Measurements from ENCODE around the gene LSM4.

LSM4 gene

DNA sequence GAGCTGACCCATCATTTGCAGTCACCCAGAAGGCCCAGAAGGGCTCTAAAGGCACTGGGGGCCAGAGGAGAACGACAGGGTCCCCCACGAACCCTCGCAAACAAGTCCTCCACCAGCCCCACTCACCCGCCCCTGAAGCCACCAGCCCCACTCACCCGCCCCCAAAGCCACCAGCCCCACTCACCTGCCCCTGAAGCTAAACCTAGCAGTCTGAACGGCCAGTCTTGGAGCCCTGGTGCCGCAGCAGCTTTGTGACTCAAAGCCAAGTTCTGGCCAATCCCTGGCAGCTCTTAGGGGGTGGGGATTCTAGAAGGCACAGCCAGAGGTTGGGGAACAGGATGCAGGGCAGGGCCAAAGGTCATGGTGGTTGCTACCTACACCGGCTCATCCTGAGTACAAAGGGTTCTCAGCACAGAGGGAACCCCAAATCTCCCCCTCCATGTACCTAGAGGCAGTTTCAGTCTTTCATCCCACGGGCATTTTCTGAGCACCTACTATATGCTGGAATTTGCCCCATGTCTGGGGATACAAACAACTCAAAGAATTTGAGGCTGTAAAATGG is 48.6 kb downstream of the LSM4 start, which contains the start of gene IQCN:
Gene IQCN (minus strand): TSS at position 234 of the 562 bp plus-strand sequence. CDS start 4,974 bp downstream, outside the sequence.
- DNase-seq, result no peak

DNA sequence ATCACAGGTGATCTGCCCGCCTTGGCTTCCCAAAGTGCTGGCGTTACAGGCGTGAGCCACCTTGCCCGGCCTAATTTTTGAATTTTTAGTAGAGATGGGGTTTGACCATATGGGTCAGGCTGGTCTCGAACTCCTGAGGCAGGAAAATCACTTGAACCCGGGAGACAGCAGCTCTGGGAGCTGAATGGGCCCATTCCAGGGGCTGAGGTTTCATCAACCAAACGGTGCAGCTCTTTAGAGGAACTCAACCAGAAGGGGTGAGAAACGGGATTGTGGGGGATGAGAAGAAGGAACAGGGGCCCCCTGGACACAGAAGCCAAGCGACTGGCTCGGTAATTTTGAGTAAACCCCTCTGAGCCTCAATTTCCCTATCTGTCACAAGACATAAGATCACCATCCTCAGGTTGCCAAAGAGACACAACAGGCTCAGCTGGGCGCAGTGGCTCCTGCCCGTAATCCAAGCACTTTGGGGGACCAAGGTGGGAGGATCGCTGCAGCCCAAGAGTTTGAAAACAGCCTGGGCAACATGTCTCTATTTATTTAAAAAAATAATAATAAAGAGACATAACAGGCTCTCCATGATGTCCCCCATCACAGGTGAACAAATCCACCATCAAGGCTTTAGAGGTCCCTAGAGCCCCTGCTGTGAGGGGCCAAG is 49.2 kb downstream of the LSM4 start:
- DNase-seq, result no peak

DNA sequence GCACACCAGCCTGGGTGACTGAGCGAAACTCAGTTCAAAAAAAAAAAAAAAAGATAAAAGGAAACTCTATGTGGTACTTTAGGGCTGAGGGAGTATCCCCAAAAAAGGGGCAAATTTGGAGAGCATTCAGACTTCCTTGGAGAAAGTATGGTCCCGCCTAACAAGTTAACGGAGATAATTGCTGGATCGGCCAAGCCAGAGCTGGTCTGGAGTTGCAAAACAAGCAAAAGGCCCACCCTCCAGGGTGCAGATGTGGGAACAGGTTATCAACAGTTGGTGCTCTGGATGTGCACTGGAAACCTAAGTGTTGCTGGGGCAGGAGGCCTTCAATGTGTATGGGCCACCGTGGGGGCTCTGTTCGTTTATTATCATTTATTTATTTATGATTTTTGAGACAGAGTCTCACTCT is 51.4 kb downstream of the LSM4 start:
- DNase-seq, result no peak

DNA sequence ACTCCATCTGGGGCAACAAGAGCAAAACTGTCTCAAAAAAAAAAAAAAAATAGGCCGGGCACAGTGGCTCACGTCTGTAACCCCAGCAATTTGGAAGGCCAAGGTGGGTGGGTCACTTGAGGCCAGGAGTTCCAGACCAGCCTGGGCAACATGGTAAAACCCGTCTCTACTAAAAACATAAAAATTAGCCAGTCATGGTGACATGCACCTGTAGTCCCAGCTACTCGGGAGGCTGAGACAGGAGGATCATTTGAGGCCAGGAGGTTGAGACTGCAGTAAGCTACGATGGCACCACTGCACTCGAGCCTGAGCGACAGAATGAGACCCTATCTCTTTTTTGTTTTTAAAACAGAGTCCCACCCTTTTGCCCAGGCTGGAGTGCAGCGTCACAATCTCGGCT is 52.5 kb downstream of the LSM4 start:
- no peak for DNase-seq

DNA sequence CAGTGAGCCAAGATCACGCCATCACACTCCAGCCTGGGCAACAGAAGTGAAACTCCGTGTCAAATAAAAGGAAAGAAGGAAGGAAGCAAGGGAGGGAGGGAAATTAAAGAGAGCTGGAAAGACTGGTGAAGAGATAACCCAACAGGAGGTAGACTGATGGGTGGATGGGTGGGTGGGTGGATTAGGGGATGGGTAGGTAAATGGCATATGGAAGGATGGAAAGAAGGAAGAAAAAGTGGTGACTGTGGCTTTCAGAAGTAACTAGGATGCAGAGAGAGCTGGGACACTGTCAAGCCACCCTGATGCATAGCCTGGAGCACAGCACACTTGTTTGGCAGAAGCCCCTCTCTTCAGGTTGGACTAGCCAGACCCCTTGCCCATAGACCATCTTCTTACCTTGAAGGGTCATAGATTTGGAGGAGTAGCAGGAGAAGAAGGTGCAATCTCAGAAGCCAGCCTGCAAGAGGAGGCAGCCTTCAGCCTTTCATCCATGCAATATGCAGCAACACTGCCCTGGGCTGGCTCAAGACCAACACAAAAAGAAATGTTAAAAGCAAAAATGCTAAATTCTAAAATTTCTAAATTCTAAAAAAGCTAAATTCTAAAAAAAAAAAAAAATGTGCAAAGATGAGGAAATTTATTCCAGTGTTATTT is 53.7 kb downstream of the LSM4 start:
- DNase-seq, result no peak

DNA sequence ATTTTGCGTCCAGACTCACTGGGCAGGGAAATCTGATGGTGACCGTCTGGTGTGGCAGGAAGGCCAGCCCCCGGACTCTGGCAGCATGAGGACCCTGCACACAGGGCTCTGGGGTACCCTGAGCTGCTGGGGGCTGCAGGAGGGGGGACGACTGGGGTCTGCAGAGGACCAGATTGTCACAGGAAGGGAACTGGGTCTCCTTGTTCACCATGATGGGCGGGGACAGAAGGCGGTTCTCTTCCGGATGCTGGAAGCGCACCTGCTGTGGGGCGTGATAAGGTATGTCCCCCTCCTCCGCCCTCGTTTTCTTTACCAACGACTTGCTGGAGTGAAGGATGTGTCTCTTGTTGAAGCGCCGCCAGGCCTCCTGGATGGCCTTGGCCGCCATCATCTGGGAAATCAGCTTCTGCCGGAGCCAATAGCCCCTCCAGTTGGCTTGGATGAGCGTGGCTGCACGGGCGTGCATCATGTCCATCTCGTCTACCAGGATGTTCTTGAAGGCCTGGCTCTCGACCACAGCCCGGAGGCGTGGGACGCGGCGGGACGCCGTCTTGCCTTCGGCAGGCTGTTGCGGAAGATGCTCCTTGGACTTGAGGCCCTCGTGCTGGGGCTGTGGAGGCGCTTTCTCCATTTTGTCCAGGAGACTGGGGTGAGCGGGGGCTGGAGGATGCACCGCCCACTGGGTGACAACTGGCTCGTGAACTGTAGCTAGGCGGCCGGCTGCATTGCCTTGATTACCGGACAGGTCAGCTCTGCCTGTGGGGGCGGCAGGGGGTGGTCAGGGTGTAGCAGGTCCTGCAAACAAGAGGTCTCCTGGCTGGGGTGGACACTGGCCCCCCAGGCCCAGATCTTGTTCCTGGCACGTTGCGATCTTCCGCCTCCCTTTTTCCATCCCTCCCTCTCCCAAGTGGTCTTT is 55.8 kb downstream of the LSM4 start:
- no peak for DNase-seq

DNA sequence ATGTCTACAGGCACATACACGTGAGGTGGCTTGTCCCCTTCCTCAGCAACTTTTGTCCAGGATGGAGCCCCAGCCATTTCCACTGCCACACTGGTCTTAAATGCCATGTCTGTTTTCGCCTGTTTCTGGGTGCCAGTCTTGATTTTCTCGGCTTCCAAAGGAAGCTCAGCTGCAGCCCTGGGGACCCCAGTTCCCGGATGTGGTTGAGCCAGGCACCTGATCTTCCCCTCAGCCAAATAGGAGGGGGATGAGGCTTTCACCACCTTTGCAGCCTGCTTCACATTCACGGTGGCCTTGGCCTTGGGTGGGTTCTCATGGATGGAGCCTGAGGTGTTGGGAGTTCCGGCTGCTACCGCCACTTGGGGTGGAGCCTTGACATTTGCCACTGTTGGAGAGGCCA is 57.3 kb downstream of the LSM4 start:
- no peak for DNase-seq

DNA sequence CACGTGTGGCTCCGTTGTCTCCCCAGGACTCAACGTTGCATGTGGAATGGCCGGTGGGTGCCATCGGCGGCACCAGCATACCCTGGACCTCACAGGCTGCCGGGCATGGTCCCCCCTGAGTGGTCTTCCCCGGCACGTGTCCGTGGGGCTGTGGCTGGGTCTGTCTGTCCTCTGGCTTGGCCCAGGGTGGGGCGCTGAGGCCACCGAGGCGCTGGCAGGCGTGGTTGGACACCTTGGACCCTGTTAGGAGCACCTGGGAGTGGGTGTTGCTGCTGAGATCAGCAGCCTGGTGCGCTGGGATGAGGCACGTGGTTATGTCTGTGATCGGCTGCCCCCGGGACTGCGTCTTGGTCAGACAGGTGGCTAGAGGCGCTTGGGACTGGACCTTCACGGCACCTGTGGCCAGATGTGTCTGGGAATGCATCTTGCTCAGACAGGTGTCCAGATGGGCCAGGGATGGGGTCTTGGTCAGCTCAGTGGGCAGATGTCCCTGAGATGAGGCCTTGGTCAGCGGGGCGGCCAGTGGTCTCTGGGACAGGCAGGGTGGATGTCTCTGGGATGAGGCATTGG is 57.8 kb downstream of the LSM4 start:
- DNase-seq, result no peak

DNA sequence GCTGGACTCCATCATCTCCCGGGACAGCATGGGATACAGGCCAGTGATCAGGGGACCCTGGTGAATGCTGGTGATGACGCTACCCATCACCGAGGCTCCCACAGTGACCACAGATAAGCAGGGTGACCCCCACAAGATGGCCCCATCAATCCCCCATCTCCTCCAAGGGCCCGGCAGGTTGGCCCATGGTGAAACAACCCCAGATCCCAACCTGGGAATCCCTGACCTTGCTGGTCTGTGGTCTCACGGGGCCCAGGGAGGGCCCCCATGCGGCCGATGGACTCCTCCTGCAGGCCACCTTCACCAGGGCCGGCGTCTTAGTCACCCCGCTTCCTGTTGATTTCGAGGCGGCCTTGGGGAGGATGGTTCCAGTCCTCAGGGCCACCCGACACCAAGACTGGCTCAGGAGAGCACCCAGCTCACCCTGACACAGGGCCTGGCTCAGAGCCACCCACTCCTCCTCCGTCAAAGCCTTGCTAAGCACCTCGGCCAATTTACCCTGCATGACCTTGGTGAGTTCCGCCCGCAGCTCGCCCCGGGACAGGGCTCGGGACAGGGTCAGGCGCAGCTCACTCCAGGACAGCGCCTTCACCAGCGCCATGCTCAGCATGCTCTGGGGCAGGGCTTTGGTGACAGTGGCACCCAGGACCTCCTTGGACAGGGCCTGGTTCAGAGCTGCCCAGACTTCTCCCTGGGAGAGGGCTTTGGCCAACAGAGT is 58.6 kb downstream of the LSM4 start:
- DNase-seq, result no peak

DNA sequence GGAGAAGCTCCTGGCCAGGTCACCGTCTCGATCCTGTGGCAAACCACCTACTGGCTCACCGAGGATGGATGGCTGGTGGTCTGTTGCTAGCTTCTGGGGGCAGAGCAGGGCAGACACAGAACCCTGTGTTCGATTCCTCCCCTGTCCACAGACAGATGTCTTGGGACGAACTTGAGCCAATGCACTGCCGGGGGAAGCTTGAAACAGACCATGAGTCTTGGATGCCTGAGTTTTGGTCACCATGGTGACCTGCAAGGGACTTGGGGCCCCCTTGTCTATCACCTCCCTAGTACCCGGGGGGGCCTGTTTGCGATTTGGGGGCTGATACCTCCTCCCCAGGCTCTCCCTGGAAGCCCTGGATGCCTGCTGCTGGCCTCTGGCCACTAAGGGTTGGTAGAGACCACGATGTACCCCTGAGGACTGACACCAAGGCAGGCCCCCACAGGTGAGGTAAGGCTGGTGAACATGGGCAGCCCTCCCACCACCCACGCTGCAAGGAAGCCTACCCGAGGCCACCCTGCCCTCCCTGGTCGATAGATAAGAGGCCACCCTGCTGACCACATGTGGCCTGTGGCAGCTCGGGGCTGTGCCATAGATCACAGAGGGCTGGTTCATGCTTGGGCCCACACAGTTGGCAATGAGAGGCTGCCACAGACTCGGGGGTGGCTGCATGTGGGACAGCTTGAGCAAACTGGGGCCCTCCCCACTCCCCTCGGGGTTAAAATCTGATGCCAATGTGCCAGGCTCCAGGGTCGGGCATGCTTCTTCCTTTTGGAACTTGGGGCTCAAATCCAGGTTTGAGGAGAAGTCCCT is 59.3 kb downstream of the LSM4 start:
- DNase-seq, result no peak

DNA sequence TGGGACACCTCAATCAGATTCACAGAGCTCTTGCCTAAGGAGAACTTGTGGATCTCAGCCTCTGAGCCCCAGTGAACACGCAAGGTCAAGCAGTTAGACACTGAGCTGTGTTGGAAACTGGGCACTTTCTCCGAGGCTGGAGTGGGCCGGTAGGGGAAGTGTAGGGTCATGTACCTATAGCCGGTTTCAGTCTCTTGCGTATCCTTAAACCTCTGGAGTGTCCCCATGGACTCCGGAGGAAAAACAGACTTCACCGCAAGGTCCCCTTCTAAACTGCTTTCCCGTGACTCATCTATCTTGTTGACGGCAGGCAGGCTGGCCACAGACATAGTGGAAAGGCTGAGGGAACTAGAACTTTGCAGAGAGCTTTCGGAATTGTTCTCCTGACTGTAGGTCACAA is 60.0 kb downstream of the LSM4 start:
- no peak for DNase-seq

DNA sequence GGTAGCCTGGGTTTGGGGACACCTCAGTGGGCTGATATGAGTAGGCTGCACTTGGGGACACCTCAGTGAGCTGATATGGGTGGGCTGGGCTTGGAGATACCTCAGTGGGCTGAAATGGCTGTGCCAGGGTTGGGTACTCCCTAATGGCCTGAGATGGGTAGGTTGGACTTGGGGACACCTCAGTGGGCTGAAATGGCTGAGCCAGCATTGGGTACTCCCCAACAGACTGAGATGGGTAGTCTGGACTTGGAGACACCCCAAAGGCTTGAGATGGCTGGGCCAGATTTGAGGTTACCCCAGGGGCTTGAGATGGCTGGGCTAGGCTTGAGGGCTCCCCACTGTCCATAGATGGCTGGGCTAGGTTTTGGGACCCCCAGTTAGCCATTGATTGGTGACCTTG is 60.7 kb downstream of the LSM4 start:
- no peak for DNase-seq

DNA sequence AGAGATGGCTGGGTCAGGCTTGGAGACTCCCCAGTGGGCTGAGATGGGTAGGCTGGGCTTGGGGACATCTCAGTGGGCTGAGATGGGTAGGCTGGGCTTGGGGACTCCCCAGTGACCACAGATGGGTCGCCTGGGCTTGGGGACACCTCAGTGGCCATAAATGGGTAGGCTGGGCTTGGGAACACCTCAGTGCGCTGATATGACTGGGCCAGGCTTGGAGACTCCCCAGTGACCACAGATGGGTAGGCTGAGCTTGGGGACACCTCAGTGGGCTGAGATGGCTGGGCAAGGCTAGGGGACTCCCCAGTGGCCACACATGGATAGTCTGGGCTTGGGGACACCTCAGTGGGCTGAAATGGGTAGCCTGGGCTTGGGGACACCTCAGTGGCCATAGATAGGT is 61.4 kb downstream of the LSM4 start:
- DNase-seq, result no peak

DNA sequence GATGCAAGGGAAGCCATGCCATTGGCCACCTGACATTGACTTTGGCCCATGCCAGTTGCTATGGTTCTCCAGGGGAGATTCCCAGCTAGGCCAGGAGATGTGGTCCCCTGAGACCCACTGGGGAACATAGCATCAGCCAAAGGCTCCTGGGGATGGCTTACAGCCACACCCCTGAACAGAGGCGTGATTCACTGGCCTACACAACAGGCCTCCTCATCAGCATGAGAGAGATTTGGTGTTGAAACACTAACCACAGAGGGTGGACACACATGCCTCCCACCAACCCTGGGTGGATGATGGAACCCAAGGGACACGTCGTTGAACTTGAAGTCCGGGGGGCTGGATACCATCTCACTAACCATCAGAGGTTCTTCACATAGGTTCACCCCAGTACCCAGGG is 63.0 kb downstream of the LSM4 start:
- DNase-seq, result no peak

DNA sequence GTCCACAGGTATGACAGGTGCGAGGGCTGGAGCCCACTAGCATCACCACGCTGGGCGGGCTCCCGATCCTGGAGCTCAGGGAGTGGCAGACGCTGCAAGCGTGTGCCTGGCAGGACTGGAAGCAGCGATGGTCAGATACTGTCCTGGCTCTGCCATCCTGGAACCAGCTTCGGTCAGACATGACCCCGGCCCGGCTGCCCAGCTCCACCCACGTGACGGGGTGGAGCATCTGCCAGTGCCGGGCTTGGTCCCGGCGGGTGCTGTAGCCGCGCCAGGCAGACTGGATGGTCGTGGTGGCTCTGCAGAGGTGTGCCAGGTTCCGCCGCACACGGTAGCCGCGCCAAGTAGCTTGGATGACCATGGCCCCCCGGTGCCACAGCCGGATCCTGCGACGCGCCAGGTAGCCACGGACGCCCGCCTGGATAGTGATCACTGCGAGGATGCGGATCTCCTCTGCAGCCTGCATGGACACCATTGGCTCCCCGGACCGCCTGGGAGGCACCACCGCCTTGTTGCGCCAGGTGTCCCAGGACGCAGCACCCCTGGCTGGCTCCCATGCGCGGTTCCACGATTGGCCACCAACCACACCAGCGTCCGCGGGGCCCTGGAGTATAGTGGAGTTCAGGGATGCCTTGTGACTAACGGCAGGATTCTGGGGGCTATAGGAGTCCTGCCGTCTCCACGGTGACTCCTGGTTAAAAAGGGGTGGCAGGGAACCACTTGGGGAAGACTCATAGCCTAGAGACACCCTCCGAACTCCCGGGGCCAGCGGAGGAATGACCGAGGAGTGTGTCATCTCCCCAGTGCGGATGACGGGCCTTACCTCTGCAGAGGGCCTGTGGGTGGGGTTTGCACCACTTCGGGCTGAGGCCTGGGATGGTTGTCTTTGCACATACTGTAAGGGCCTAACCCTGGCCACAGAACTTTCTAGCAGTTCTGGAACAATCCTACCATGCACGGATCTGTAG is 65.1 kb downstream of the LSM4 start:
- DNase-seq, result no peak
